DOHH2 (cell line): ENCODE data around the gene FOXP2.

Experiments used
- EZH2phosphoT487 ChIP-seq: fragments of 200-600 bp; sonication (generic); IDR thresholded peaks from 2 replicates; pipeline ENCODE4 v1.6.1; 2017; ENCODE audit warnings: borderline replicate concordance, mild to moderate bottlenecking, antibody characterized with exemption, low read length, moderate library complexity, mixed read lengths
- TF ChIP-seq, protein P1 (sequence below): fragments of 200-600 bp; sonication (generic); IDR thresholded peaks from one replicate; pipeline ENCODE4 v1.5.1; 2014; ENCODE audit warnings: antibody characterized with exemption, mild to moderate bottlenecking, low read depth, low read length; ENCODE audit not compliant: poor library complexity, severe bottlenecking

DNA sequence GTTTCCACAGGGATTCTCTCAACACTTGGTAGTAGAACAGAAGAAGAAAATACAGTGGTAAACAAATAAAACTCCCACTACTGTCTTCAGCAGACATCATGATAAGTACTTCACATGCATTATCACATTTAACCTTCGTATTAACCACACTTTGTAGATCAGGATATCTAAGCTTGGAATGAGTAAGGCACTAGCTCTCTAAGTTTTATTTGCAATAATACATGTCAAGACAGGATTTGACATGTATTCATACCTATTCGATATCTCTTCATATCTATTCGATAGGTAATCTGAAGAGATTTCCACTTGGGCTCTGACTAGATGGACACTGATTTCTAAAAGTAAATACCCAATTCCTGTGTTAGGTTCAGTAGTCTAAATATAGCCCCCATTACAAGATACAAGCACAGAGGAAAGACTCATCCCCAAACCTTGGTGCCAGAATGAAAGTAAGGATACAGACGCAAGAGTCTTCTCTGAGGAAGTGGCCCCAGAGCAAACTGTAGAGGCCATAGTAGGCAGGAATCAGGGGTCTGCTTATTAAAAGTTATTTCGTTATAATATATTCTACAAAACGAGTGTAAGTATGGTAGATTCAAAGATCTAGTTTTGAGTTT lies 58.4 kb downstream of the FOXP2 start:
- TF ChIP-seq, protein P1, sequence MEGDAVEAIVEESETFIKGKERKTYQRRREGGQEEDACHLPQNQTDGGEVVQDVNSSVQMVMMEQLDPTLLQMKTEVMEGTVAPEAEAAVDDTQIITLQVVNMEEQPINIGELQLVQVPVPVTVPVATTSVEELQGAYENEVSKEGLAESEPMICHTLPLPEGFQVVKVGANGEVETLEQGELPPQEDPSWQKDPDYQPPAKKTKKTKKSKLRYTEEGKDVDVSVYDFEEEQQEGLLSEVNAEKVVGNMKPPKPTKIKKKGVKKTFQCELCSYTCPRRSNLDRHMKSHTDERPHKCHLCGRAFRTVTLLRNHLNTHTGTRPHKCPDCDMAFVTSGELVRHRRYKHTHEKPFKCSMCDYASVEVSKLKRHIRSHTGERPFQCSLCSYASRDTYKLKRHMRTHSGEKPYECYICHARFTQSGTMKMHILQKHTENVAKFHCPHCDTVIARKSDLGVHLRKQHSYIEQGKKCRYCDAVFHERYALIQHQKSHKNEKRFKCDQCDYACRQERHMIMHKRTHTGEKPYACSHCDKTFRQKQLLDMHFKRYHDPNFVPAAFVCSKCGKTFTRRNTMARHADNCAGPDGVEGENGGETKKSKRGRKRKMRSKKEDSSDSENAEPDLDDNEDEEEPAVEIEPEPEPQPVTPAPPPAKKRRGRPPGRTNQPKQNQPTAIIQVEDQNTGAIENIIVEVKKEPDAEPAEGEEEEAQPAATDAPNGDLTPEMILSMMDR: no peak
- TF ChIP-seq EZH2phosphoT487: no peak
